Measurements from ENCODE around the gene BLTP1.
A peak's percentile ranks its signal among the peaks of the same experiment; 100 is the strongest.
"Not testable (repeated sequence)": the region's sequence is repeated elsewhere in the genome, so short reads cannot be mapped to it uniquely, and the experiment has no call there.

The BLTP1 gene, protein sequence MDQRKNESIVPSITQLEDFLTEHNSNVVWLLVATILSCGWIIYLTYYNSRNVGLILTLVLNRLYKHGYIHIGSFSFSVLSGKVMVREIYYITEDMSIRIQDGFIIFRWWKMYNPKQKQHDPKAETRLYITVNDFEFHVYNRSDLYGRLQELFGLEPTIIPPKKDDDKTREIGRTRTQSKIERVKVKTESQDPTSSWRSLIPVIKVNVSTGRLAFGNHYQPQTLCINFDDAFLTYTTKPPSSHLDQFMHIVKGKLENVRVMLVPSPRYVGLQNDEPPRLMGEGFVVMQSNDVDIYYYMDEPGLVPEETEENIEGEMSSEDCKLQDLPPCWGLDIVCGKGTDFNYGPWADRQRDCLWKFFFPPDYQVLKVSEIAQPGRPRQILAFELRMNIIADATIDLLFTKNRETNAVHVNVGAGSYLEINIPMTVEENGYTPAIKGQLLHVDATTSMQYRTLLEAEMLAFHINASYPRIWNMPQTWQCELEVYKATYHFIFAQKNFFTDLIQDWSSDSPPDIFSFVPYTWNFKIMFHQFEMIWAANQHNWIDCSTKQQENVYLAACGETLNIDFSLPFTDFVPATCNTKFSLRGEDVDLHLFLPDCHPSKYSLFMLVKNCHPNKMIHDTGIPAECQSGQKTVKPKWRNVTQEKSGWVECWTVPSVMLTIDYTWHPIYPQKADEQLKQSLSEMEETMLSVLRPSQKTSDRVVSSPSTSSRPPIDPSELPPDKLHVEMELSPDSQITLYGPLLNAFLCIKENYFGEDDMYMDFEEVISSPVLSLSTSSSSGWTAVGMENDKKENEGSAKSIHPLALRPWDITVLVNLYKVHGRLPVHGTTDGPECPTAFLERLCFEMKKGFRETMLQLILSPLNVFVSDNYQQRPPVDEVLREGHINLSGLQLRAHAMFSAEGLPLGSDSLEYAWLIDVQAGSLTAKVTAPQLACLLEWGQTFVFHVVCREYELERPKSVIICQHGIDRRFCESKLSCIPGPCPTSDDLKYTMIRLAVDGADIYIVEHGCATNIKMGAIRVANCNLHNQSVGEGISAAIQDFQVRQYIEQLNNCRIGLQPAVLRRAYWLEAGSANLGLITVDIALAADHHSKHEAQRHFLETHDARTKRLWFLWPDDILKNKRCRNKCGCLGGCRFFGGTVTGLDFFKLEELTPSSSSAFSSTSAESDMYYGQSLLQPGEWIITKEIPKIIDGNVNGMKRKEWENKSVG (N-terminal part only)

GRCh38 chr4:122151982-122152710, at the start of gene BLTP1:
Gene BLTP1, plus strand, starts transcription at chr4:122152331. Its CDS starts 18,317 bp downstream, at chr4:122170648.
- DNase-seq (ENCODE audit: low spot score): peak; percentile 88

GRCh38 chr4:122104184-122104583, 47.9 kb upstream of the BLTP1 start:
- DNase-seq (ENCODE audit: low spot score): no peak

- no peak for DNase-seq (ENCODE audit: low spot score)
Observed at GRCh38 chr4:122107680-122108079, 44.5 kb upstream of the BLTP1 start.

DNA sequence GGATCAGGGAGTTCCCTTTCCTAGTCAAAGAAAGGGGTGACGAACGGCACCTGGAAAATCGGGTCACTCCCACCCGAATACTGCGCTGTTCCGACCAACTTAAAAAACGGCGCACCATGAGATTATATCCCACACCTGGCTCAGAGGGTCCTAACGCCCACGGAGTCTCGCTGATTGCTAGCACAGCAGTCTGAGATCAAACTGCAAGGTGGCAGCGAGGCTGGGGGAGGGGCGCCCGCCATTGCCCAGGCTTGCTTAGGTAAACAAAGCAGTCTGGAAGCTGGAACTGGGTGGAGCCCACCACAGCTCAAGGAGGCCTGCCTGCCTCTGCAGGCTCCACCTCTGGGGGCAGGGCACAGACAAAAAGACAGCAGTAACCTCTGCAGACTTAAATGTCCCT, 41.8 kb upstream of the BLTP1 start:
- not testable (repeated sequence) for DNase-seq (ENCODE audit: low spot score)

DNA sequence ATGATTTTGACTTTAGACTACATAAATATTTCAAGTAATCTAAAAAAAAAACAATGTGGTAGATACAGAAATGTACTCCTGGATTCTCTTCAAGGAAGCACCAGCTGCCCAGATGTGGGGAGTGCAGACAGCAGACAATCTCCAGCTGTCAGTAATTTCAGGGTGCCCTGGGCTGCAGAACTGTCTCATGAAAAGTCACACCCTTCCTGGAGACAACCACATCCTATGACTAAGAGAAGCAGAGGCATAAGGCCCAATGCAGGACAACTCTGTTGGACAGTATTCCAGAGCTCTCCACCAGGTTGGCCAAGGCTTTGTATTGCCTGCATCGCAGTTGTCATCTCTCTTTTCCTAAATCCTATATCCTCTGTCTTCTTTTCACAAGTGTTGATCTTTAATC, 34.4 kb upstream of the BLTP1 start:
- peak; percentile 40 for DNase-seq (ENCODE audit: low spot score)

GRCh38 chr4:122118243-122118642, 33.9 kb upstream of the BLTP1 start:
- no peak for DNase-seq (ENCODE audit: low spot score)

DNA sequence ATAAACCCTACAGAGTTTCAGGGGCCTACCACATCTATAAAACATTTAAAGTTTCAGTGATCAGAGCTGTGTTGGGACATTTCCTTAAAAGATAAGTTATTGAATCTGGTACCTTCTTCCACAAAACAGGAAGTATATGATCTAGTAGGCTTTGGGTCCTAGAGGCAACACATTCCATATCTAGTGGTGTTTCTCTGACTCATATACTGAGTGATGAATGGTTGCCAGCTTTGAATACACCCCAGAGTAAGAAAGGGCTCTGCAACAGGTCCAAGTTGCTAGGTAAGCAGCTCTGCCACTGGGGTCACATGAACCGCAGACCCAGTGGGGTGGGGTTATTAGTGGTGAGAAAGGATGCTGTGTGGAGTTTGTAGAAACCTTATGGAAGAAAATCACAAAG, 32.4 kb upstream of the BLTP1 start:
- DNase-seq (ENCODE audit: low spot score): no peak

DNA sequence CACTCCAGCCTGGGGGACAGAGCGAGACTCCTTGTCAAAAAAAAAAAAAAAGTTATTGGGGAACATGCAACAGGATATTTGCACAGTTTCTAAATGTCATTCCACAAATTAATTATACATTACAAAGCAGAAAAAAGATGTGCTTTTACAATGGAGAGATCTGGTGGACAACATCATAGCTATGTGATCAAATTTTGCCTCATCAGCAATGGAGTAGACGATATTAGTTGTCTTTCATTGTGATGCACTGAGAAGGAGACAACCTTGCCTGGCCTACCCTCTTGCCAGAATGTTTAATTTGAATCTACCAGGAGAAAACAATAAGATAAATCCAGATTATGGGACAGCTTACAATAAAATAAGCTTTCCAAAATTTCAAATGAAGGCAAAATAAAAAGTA, 30.5 kb upstream of the BLTP1 start:
- no peak for DNase-seq (ENCODE audit: low spot score)

DNA sequence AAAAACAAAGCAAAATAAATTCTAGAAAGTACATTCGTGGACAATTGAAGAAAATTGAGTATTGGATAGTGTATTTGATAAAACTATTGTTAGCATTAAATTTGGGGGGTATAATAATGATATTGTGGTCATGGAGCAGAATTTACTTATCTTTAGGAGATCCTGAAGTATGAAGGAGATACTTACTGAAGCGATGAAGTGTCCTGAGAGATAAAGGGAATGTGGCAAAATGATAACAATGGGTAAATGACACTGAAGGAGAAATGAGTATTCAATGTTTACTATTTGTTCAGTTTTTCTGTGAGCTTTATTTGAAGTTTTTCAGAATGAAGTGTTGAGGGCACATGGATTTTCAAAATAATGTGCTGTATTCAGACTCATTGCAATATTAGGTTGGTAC, 30.0 kb upstream of the BLTP1 start:
- no peak for DNase-seq (ENCODE audit: low spot score)

GRCh38 chr4:122129061-122129460, 23.1 kb upstream of the BLTP1 start:
- no peak for DNase-seq (ENCODE audit: low spot score)

DNA sequence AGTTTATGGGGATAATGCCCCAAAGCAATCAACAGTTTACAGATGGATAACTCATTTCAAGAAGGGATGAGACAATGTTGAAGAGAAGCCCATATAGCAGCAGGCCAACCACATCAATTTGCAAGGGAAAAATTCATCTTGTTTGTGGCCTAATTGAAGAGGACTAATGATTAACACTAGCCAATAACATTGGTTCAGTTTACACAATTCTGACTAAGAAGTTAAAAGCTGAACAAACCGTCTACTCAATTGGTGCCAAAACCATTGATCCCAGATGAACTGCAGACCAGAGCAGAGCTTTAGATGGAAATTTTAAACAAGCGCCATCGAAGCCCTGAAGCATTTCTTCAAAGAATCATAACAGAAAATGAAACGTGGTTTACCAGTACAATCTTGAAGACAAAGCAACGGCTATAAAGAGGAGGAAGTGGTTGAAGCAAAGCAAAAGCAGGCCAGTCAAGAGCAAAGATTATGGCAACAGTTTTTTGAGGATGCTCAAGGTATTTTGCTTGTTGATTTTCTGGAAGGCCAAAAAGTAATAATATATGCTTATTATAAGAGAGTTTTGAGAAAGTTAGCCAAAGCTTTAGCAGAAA, 20.5 kb upstream of the BLTP1 start:
- DNase-seq (ENCODE audit: low spot score): peak; percentile 48

GRCh38 chr4:122132891-122133290, 19.2 kb upstream of the BLTP1 start:
- DNase-seq (ENCODE audit: low spot score): no peak

GRCh38 chr4:122139139-122139538, 13.0 kb upstream of the BLTP1 start:
- DNase-seq (ENCODE audit: low spot score): no peak

- no peak for DNase-seq (ENCODE audit: low spot score)
Observed at GRCh38 chr4:122140834-122141233, 11.3 kb upstream of the BLTP1 start.

- no peak for DNase-seq (ENCODE audit: low spot score)
Observed at GRCh38 chr4:122142687-122143086, 9.4 kb upstream of the BLTP1 start.

- no peak for DNase-seq (ENCODE audit: low spot score)
Observed at GRCh38 chr4:122146652-122147051, 5.5 kb upstream of the BLTP1 start.

DNA sequence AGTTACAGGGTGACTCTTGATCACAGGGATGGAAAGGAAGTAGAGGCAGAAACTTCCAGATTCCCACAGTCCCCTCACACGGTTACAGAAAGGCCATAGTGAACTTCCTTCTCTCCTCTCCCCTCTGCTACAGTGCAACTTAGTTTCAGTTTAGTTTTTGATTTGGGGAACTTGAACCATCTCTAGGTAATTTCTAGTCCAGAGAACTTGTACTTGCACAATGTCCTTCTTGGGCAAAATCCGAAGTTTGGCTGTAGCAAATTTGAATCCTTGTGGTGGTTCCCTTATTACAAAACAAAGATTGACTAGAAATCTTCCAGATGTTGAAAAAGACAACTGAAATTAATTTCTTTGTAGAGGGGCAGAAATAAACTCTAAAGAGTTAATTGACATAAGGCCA, 1.2 kb upstream of the BLTP1 start:
- no peak for DNase-seq (ENCODE audit: low spot score)

DNA sequence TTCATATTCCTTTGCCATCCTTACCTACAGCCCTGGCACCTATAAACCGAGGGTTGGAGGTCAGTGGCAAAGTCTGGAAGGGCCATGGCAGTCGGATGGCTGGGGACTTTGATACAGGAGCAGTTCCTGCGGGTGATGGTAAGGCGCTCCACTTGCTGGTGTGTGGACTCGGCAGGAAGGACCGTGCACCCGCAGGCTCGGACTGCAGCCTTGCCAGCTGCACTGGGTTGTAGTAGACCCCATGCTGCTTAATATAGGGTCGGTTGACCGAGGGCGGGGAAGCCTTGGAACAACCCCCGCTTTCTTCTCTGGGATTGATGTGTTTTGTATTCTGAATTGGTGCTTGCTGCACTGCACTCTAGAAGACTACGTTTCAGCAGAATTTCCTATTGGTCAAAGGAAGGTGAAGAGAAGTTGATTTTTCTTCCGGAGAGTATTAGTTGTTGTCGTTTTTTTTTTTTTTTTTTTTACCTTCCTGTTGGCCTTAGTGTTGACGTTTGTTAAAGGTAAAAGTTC, 638 bp downstream of the BLTP1 start:
- peak; percentile 22 for DNase-seq (ENCODE audit: low spot score)

DNA sequence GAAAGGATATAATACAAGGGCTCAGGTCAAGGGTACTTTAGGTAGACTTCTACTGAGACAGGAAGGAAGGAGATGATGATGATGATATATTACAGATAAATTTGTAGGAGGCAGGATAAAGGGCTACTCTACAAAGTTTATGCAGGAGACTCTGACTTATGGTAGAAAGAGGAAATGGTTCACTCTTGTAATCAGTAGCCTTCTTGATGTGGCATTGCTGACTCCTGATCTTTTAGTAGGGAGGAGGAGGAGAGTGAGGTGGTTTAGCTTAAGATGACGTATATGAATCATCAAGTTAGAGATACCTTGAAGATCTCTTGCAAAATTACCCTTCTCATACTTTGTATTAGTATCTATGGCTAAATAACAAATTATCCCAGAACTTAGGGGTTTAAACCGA, 4.7 kb downstream of the BLTP1 start:
- DNase-seq (ENCODE audit: low spot score): peak; percentile 10

GRCh38 chr4:122163301-122163700, 11.2 kb downstream of the BLTP1 start:
- DNase-seq (ENCODE audit: low spot score): no peak

- no peak for DNase-seq (ENCODE audit: low spot score)
Observed at GRCh38 chr4:122163767-122164166, 11.6 kb downstream of the BLTP1 start.
